GM23248 (cell line): Measurements from ENCODE around the gene SETBP1. TPM values are rescaled to one million over a fixed set of nuclear protein-coding genes. Genes with fewer than 3 reads are reported as not detected.

Experiments
- DNase-seq: peaks from one replicate; pipeline ENCODE4 v3.0.0-alpha.2; 2015
- H2AFZ ChIP-seq: fragments of 200-600 bp; sonication (generic); 2 replicates; pipeline ENCODE4 v1.6.1; 2016; ENCODE audit warnings: antibody characterized with exemption
- H3F3A ChIP-seq: fragments of 200-600 bp; sonication (generic); 2 replicates; pipeline ENCODE4 v1.6.1; 2016; ENCODE audit warnings: mild to moderate bottlenecking, antibody characterized with exemption, mixed run types; ENCODE audit not compliant: insufficient read depth
- H3K27ac ChIP-seq: fragments of 200-600 bp; sonication (generic); 2 replicates; pipeline ENCODE4 v1.5.1; 2016; ENCODE audit warnings: mild to moderate bottlenecking
- H3K27me3 ChIP-seq: fragments of 200-600 bp; sonication (generic); replicated peaks from 2 replicates; pipeline ENCODE4 v1.6.1; 2016; ENCODE audit warnings: mild to moderate bottlenecking; ENCODE audit not compliant: insufficient read depth
- H3K36me3 ChIP-seq: fragments of 200-600 bp; sonication (generic); 2 replicates; pipeline ENCODE4 v1.6.1; 2016; ENCODE audit warnings: low read depth, mild to moderate bottlenecking
- H3K4me1 ChIP-seq: fragments of 200-600 bp; sonication (generic); 2 replicates; pipeline ENCODE4 v1.6.1; 2016; ENCODE audit warnings: mild to moderate bottlenecking; ENCODE audit not compliant: insufficient read depth
- H3K4me2 ChIP-seq: fragments of 200-600 bp; sonication (generic); one replicate; pipeline ENCODE4 v1.6.1; 2016; ENCODE audit warnings: mild to moderate bottlenecking; ENCODE audit not compliant: unreplicated experiment
- H3K4me3 ChIP-seq: fragments of 200-600 bp; sonication (generic); 2 replicates; pipeline ENCODE4 v1.5.1; 2016; ENCODE audit warnings: mild to moderate bottlenecking
- H3K79me2 ChIP-seq: fragments of 200-600 bp; sonication (generic); 2 replicates; pipeline ENCODE4 v1.6.1; 2016; ENCODE audit warnings: mild to moderate bottlenecking; ENCODE audit not compliant: insufficient read depth
- H3K9ac ChIP-seq: fragments of 200-600 bp; sonication (generic); 2 replicates; pipeline ENCODE4 v1.6.1; 2016; ENCODE audit warnings: mild to moderate bottlenecking
- H3K9me2 ChIP-seq: fragments of 200-600 bp; sonication (generic); 2 replicates; pipeline ENCODE4 v1.6.1; 2016; ENCODE audit warnings: mixed run types, mild to moderate bottlenecking, moderate library complexity; ENCODE audit not compliant: insufficient read depth
- H3K9me3 ChIP-seq: fragments of 200-600 bp; sonication (generic); one replicate; pipeline ENCODE4 v1.6.1; 2017; ENCODE audit warnings: low read depth
- H4K20me1 ChIP-seq: fragments of 200-600 bp; sonication (generic); 2 replicates; pipeline ENCODE4 v1.6.0; 2016; ENCODE audit not compliant: insufficient read depth
- EZH2 ChIP-seq: fragments of 200-600 bp; sonication (generic); IDR thresholded peaks from 2 replicates; pipeline ENCODE4 v1.6.1; 2018; ENCODE audit warnings: antibody characterized with exemption, mild to moderate bottlenecking; ENCODE audit not compliant: insufficient read depth, poor library complexity, severe bottlenecking
- EZH2phosphoT487 ChIP-seq: fragments of 200-600 bp; sonication (generic); IDR thresholded peaks from 2 replicates; pipeline ENCODE4 v1.6.1; 2018; ENCODE audit warnings: antibody characterized with exemption, moderate library complexity, mild to moderate bottlenecking, low read depth; ENCODE audit not compliant: insufficient read depth
- WGBS, 2 experiments: methylation state at CpG; one replicate each; pipeline ENCODE4 v1.1.6; 2015 to 2017; ENCODE audit warnings: low lambda C conversion rate in 2 of 2, low coverage in 1 of 2; ENCODE audit errors: missing lambda C conversion rate in 2 of 2; 5-methylcytosine and 5-hydroxymethylcytosine counted together
- in situ Hi-C: fragments of 300-500 bp; cut with MboI; formaldehyde crosslinking; loops from 2 replicates; pipeline ENCODE4 v1.15.0; 2020
- polyA plus RNA-seq: library from polyadenylated mRNA; unstranded; fragments of >200 nt; fragmentation: Nextera tagmentation; extraction: Ambion mirVana; gene quantifications from 2 replicates; pipeline ENCODE4 v1.2.1, GENCODE V29; 2016
- total RNA-seq: library from RNA; depleted of rRNA; stranded (reverse); fragments of >200 nt; shearing (Covaris generic); gene quantifications from 2 replicates; pipeline ENCODE4 v1.2.3, GENCODE V29; 2014

The SETBP1 gene
- total and polyA plus RNA-seq, 2 experiments from 2014 or later, result 1.3 to 4.1 TPM

DNA sequence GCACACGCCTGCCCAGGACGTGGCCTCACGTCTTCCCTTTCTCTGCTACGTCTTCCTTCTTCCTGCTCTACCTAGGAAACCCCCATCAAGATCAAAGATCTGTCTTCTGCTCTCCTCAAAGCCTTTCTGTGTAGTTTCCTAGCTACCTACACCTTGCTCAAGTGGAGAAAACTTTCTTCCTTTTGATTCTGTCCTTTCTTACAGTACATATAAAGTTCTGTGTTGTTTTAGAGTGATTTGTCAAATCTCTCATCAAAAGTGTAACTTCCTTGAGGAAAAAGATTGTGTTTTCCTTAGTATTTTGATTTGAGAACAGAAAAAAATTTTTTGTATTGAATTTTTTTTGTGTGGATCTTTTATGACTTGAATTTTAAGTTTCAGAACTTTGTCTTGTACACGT is 17.8 kb downstream of the SETBP1 start:
- in situ Hi-C loops, result no loop called here
- Histone ChIP-seq H3K9ac (no peak overlapping the region), H3K36me3 (no peaks in the 10 kb centered on the region), H3K9me3 (no peaks in the 10 kb centered on the region), H2AFZ (no peak overlapping the region), H3K9me2 (no peaks in the 10 kb centered on the region), H3K4me2 (no peak overlapping the region), H3K4me3 (no peak overlapping the region), H3K79me2 (no peaks in the 10 kb centered on the region), H3K27ac (no peak overlapping the region), H3K27me3 (no peaks in the 10 kb centered on the region), H3F3A (peaks cover 5% of the 10 kb centered on the region; the same call in 1 of the 2 replicates), H3K4me1 (peaks cover 10% of the 10 kb centered on the region), H4K20me1 (no peaks in the 10 kb centered on the region)
- WGBS, 2 experiments, result 95 to 96% methylated on average over 5 of the region's 5 CpGs
- DNase-seq, result no peak
- TF ChIP-seq EZH2phosphoT487 (no peak), EZH2 (no peak)

DNA sequence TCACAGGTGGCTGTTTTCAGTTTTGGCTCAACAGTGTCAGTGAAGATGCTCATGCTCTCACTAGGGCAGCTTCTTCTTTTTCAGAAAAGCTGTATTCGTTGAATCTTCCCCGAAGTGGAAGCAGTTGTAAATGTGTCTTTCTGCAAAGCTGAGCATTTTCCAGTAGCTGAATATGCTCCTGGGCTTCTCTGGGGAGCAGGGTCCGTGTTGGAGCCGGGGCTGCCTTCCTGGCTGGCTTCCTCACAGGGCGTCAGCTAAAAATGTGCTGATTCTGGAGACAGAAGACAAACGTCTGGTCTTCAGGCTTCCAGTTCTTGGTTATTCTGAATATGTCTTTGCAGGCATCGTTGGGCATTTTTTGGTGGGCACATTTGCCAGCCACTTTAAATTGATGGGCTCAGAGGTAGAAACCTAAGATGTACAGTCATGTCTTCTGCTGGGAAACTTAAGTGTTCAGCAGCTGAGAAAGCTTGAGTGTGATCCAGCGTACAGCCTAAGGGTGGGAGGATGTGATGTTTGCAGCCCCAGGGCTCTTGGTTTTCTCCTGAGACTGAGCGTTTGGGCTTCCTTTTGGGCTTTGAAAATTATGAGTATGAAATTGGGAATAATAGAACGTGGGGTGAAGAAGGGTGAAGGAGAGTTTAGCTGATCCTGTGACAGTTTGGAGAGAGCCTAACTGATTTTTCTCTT is 19.0 kb downstream of the SETBP1 start:
- TF ChIP-seq EZH2phosphoT487 (no peak), EZH2 (no peak)
- Histone ChIP-seq H3K4me2 (no peak overlapping the region), H3K4me1 (peaks cover 6% of the 10 kb centered on the region; the same call in 1 of the 2 replicates), H3K36me3 (no peaks in the 10 kb centered on the region), H3K27ac (no peak overlapping the region), H3K9me3 (no peaks in the 10 kb centered on the region), H4K20me1 (no peaks in the 10 kb centered on the region), H3K9ac (no peak overlapping the region), H3F3A (peaks cover 4% of the 10 kb centered on the region), H3K27me3 (no peaks in the 10 kb centered on the region), H3K4me3 (no peak overlapping the region), H2AFZ (no peak overlapping the region), H3K9me2 (no peaks in the 10 kb centered on the region), H3K79me2 (no peaks in the 10 kb centered on the region)
- 40 to 46% methylated on average over 10 of the region's 10 CpGs for WGBS, 2 experiments
- DNase-seq, result no peak
- in situ Hi-C loops, result no loop called here

- 66 to 79% methylated on average over 5 of the region's 5 CpGs for WGBS, 2 experiments
- TF ChIP-seq EZH2phosphoT487, result no peak
- TF ChIP-seq EZH2, result no peak
- Histone ChIP-seq H3K9me3 (no peaks in the 10 kb centered on the region), H3K27ac (no peak overlapping the region), H3K4me1 (peaks cover 6% of the 10 kb centered on the region; the same call in 1 of the 2 replicates), H3K4me2 (no peak overlapping the region), H3K9me2 (no peaks in the 10 kb centered on the region), H3K79me2 (no peaks in the 10 kb centered on the region), H4K20me1 (no peaks in the 10 kb centered on the region), H3K27me3 (no peaks in the 10 kb centered on the region), H3F3A (peaks cover 4% of the 10 kb centered on the region), H3K36me3 (no peaks in the 10 kb centered on the region), H2AFZ (no peak overlapping the region), H3K9ac (no peak overlapping the region), H3K4me3 (no peak overlapping the region)
- in situ Hi-C loops, result no loop called here
- DNase-seq, result peak; percentile 39
Measured at GRCh38 chr18:44700652-44701051, 20.0 kb downstream of the SETBP1 start.

DNA sequence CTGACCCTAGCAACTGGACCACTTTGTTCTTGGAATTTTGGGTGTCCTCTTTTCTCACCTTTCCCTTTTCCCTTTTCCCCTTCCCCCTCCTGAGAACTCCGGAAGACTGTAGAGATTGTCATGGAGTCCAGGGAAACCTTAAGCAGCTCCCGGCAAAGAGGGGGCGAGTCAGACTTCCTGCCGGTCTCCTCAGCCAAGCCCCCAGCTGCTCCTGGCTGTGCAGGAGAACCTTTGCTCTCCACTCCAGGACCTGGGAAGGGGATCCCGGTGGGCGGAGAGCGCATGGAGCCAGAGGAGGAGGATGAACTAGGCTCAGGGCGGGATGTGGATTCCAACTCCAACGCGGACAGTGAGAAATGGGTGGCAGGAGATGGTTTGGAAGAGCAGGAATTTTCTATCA is 20.5 kb downstream of the SETBP1 start:
- in situ Hi-C loops, result no loop called here
- Histone ChIP-seq H3K4me2 (no peak overlapping the region), H3K79me2 (no peaks in the 10 kb centered on the region), H3K9me2 (no peaks in the 10 kb centered on the region), H3K4me3 (no peak overlapping the region), H3K9ac (no peak overlapping the region), H2AFZ (no peak overlapping the region), H3K9me3 (no peaks in the 10 kb centered on the region), H3K36me3 (no peaks in the 10 kb centered on the region), H3K4me1 (peaks cover 6% of the 10 kb centered on the region; the same call in 1 of the 2 replicates), H4K20me1 (no peaks in the 10 kb centered on the region), H3K27ac (no peak overlapping the region), H3K27me3 (no peaks in the 10 kb centered on the region), H3F3A (peaks cover 4% of the 10 kb centered on the region)
- TF ChIP-seq EZH2, result no peak
- TF ChIP-seq EZH2phosphoT487, result no peak
- WGBS, 2 experiments, result 92 to 96% methylated on average over 10 of the region's 10 CpGs
- DNase-seq, result no peak
